Upper lobe of left lung (tissue), 6 donors: ENCODE measurements around the gene MACROD2. TPM values are rescaled to one million over a fixed set of nuclear protein-coding genes. Genes with fewer than 3 reads are reported as not detected.

Experiments used
- ATAC-seq, 2 donors: fragments of 200-7000 bp; cut with Tn5 transposase; one replicate each; pipeline ENCODE4 v1.9.1; 2022; ENCODE audit warnings: mild to moderate bottlenecking in 2 of 2, moderate library complexity in 2 of 2; ENCODE audit not compliant: low FRiP score in 2 of 2
- DNase-seq, 2 donors: peaks; one replicate each; pipeline ENCODE4 v3.0.0-alpha.2; 2019 to 2020
- H3K27ac ChIP-seq, 4 donors: fragments of 200-600 bp; sonication (generic); one replicate each; pipeline ENCODE4 v1.5.1; 2016 to 2019
- H3K27me3 ChIP-seq, 4 donors: fragments of 200-600 bp; sonication (generic); one replicate each; pipeline ENCODE4 v1.5.1; 2017 to 2019
- H3K36me3 ChIP-seq, 4 donors: fragments of 200-600 bp; sonication (generic); one replicate each; pipeline ENCODE4 v1.5.1; 2016 to 2019
- H3K4me1 ChIP-seq, 4 donors: fragments of 200-600 bp; sonication (generic); one replicate each; pipeline ENCODE4 v1.5.1; 2018 to 2019
- H3K4me3 ChIP-seq, 4 donors: fragments of 200-600 bp; sonication (generic); one replicate each; pipeline ENCODE4 v1.5.1; 2017 to 2019; ENCODE audit warnings: mild to moderate bottlenecking in 2 of 4, moderate library complexity in 1 of 4
- H3K9me3 ChIP-seq, 4 donors: fragments of 200-600 bp; sonication (generic); one replicate each; pipeline ENCODE4 v1.5.1; 2018 to 2019
- CTCF ChIP-seq, 6 experiments: fragments of 450-650 bp in 4 of 6; fragments of 200-600 bp in 2 of 6; sonication (generic) in 2 of 6; IDR thresholded peaks; one replicate each; pipeline ENCODE4 v1.5.1; 2016 to 2019; ENCODE audit warnings: antibody characterized with exemption in 6 of 6
- EP300 ChIP-seq, 4 donors: sonication (generic); formaldehyde crosslinking; IDR thresholded peaks; one replicate each; pipeline ENCODE4 v1.5.1; 2017; ENCODE audit warnings: antibody characterized with exemption in 4 of 4, control low read depth in 2 of 4
- POLR2A ChIP-seq, 4 donors: fragments of 450-650 bp; IDR thresholded peaks; one replicate each; pipeline ENCODE4 v1.5.1; 2016 to 2017; ENCODE audit warnings: antibody characterized with exemption in 4 of 4, mild to moderate bottlenecking in 2 of 4
- POLR2AphosphoS5 ChIP-seq, 2 donors: sonication (generic); formaldehyde crosslinking; IDR thresholded peaks; one replicate each; pipeline ENCODE4 v1.5.1; 2017; ENCODE audit warnings: antibody characterized with exemption in 2 of 2
- WGBS, 2 donors: methylation state at CpG; one replicate each; pipeline ENCODE4 v1.1.5; 2017 to 2018; 5-methylcytosine and 5-hydroxymethylcytosine counted together
- total RNA-seq, 6 donors: library from RNA; depleted of rRNA in 4 of 6; stranded (reverse); fragments of >200 nt in 4 of 6; gene quantifications; one replicate each; pipeline versions ENCODE4 v1.1.0 to v1.2.1, GENCODE V29; 2016 to 2021
- donor health status: DM: no; HTN: no; CAD: no; lungs with moderate emphysema.
- donor health status: DM: no; HTN: yes; CAD: no; lungs with severe emphysema.

Gene MACROD2
- total RNA-seq, 6 donors from 2014 or later: 20.7 to 84.3 (median 36.3) TPM

DNA sequence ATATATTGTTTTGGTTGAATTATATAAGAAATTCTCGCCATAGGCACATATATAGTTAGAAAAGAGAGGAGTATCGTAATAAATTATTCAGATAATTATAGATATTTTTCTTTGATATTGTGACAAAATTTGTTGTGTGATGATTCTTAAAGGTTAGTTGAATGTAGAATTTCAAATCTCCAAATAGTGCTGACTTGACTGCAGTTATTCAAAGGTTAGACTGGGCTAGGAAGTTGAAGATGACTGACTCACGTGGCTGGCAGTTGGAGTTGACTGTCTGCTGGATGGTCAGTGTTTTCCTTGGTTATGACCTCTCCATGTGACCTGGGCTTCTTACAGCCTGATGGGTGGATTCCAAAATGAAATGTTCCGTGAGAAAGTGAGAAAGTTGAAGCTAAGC is 286.8 kb downstream of the MACROD2 start:
- DNase-seq (no peak), ATAC-seq (no peak)
- no peaks in the 10 kb centered on the region for H3K9me3 ChIP-seq
- H3K27me3 ChIP-seq: no peaks in the 10 kb centered on the region
- H3K4me1 ChIP-seq: no peaks in the 10 kb centered on the region
- no peak for TF ChIP-seq CTCF (IDR thresholded peaks at IDR 0.05)
- TF ChIP-seq EP300 (IDR thresholded peaks at IDR 0.05): no peak
- no peak for TF ChIP-seq POLR2A (IDR thresholded peaks at IDR 0.05)
- TF ChIP-seq POLR2AphosphoS5 (IDR thresholded peaks at IDR 0.05): no peak
- no peak overlapping the region for H3K4me3 ChIP-seq
- no peak overlapping the region for H3K27ac ChIP-seq
- WGBS, 2 donors: 81 to 88% methylated on average over 4 of the region's 4 CpGs
- no peaks in the 10 kb centered on the region for H3K36me3 ChIP-seq

DNA sequence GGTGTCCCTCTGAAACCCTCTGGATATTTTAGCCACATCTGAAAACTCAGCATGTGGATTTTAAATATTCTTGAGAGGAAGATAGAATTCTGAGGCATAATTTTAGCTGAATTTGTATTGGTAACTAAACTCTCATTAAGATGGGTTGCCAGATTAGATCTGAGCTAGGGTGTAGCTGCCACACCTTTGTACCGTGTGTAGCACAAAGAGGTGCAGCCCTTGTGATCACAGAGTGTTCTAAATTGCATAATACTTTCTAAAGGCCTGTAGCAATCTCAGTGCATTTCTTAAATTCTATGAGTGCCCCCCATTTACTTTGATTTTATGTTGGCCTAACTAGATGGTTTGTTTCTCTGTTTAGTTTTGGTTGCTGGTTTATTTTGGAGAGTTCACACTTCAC is 289.1 kb downstream of the MACROD2 start:
- 47 to 62% methylated on average over 1 of the region's 1 CpG for WGBS, 2 donors
- ATAC-seq: no peak

DNA sequence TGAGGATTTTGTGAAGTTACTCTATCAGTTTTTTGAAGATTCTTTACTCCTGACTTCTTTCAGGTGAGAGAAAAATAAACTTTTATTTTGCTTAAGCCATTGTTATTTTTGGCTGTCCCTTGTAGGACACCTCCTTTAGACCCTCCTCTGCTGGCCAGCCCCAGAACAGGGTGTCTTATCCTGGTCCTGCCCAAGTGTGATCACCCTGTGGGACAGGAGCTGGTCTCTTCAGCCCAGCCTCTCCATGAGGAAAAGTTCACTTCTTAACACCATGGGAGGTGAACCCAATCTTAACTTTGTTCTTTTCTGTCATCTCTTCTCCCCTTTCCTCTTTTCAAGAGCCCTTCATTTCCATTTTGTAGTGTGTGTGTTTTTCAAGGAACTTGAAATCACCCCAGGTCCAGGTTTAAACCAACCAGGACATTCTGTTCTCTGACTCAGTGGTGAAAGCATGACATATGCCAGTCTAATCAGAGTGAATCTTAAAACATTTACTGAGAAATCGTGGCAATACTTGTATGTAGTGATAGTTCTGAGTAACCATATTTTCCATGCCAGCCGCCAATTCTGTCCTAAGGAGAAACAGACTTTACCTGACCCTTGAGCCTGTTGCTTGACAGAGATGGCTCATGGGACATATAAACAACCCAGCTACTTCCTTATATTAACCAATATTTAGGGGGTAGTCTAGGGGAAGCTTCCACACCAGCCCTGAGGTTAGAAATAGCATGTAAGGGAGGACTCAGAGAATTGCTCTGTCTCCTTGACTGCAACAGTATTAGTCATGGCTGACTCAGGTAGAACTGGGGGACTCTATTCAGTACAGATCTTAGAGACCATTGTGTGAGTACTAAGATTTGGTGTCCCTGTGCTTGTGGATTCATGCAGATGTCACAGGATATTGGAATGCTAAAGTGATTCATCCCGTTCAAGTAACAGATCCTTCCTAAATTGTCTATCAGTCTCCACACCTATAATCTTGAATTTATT is 293.3 kb downstream of the MACROD2 start:
- WGBS, 2 donors: 76 to 81% methylated on average over 3 of the region's 3 CpGs
- Histone ChIP-seq H3K27ac (peak overlapping the region in 1 of 4 donors; percentile 4), H3K9me3 (no peaks in the 10 kb centered on the region), H3K36me3 (no peaks in the 10 kb centered on the region), H3K4me3 (no peak overlapping the region), H3K27me3 (no peaks in the 10 kb centered on the region), H3K4me1 (peaks cover 0 to 3% (median 0%) of the 10 kb centered on the region in 4 donors)
- TF ChIP-seq POLR2A (IDR thresholded peaks at IDR 0.05): no peak
- no peak for TF ChIP-seq EP300 (IDR thresholded peaks at IDR 0.05)
- no peak for TF ChIP-seq CTCF (IDR thresholded peaks at IDR 0.05)
- no peak for TF ChIP-seq POLR2AphosphoS5 (IDR thresholded peaks at IDR 0.05)
- ATAC-seq (peak in 1 of 2 donors; percentile 55), DNase-seq (no peak)

More for the DNA sequence above, 289.1 kb downstream of the MACROD2 start:
- Histone ChIP-seq H3K36me3 (no peaks in the 10 kb centered on the region), H3K4me3 (no peak overlapping the region), H3K27ac (no peak overlapping the region), H3K27me3 (no peaks in the 10 kb centered on the region), H3K9me3 (no peaks in the 10 kb centered on the region), H3K4me1 (peaks cover 0 to 3% (median 0%) of the 10 kb centered on the region in 4 donors)
- peak in 1 of 2 donors; percentile 30 for DNase-seq
- TF ChIP-seq CTCF (IDR thresholded peaks at IDR 0.05) (no peak), EP300 (IDR thresholded peaks at IDR 0.05) (no peak), POLR2A (IDR thresholded peaks at IDR 0.05) (no peak), POLR2AphosphoS5 (IDR thresholded peaks at IDR 0.05) (no peak)

DNA sequence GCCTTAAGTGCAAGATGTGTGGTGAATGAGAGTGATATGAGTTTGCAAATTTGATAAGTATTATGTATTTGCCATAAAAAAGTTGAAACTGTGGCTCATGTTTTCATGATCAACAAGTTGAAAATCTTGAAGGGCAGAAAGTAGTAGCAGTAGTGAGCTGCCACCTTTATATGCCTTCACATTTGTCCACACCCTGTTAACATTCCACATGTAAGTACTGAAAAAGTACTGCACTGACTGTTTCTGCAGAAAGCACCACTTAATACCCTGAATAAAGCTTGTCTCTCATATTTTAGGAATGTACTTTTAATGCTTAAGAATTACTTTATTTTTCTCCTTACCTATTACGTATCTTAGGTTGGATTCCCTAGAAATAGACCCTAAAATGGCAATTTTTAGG is 296.2 kb downstream of the MACROD2 start:
- no peak for TF ChIP-seq POLR2AphosphoS5 (IDR thresholded peaks at IDR 0.05)
- TF ChIP-seq EP300 (IDR thresholded peaks at IDR 0.05): no peak
- TF ChIP-seq POLR2A (IDR thresholded peaks at IDR 0.05): no peak
- no peak for TF ChIP-seq CTCF (IDR thresholded peaks at IDR 0.05)
- H3K9me3 ChIP-seq: no peaks in the 10 kb centered on the region
- H3K4me1 ChIP-seq: peaks cover 0 to 3% (median 0%) of the 10 kb centered on the region in 4 donors
- no peak overlapping the region for H3K4me3 ChIP-seq
- no peaks in the 10 kb centered on the region for H3K36me3 ChIP-seq
- WGBS, 2 donors: 53 to 86% methylated on average over 1 of the region's 1 CpG
- H3K27ac ChIP-seq: no peak overlapping the region
- ATAC-seq: no peak
- no peak for DNase-seq
- H3K27me3 ChIP-seq: no peaks in the 10 kb centered on the region
